H9 (cell line): ENCODE measurements around the gene WNT7B. TPM values are rescaled to one million over a fixed set of nuclear protein-coding genes. Genes with fewer than 3 reads are reported as not detected.

Experiments
- DNase-seq: peaks from one replicate; pipeline ENCODE4 v3.0.0-alpha.2; 2017
- H2AFZ ChIP-seq: one replicate; pipeline ENCODE4 v1.6.1; 2013; ENCODE audit warnings: mild to moderate bottlenecking, low read length, control low read depth, moderate library complexity
- H2AK5ac ChIP-seq: 2 replicates; pipeline ENCODE4 v1.6.1; 2013; ENCODE audit warnings: low read length, control low read depth, mixed read lengths; ENCODE audit not compliant: insufficient read length
- H2BK120ac ChIP-seq: one replicate; pipeline ENCODE4 v1.6.1; 2013; ENCODE audit warnings: low read depth, mild to moderate bottlenecking, low read length, control low read depth, inconsistent platforms; ENCODE audit not compliant: poor library complexity, severe bottlenecking
- H2BK12ac ChIP-seq: 2 replicates; pipeline ENCODE4 v1.6.1; 2013; ENCODE audit warnings: low read length, control low read depth, mixed read lengths, low read depth; ENCODE audit not compliant: insufficient read length
- H2BK15ac ChIP-seq: 2 replicates; pipeline ENCODE4 v1.6.1; 2013; ENCODE audit warnings: low read depth, low read length, control low read depth
- H2BK20ac ChIP-seq: one replicate; pipeline ENCODE4 v1.6.1; 2013; ENCODE audit warnings: low read depth, mild to moderate bottlenecking, low read length, control low read depth, inconsistent platforms; ENCODE audit not compliant: poor library complexity, severe bottlenecking
- H2BK5ac ChIP-seq: 2 replicates; pipeline ENCODE4 v1.6.1; 2013; ENCODE audit warnings: low read length, control low read depth, mixed read lengths; ENCODE audit not compliant: insufficient read length
- H3K14ac ChIP-seq: 2 replicates; pipeline ENCODE4 v1.6.1; 2013; ENCODE audit warnings: low read length, control low read depth; ENCODE audit not compliant: insufficient read depth
- H3K18ac ChIP-seq: 2 replicates; pipeline ENCODE4 v1.6.1; 2013; ENCODE audit warnings: low read depth, mild to moderate bottlenecking, mixed read lengths, low read length, control low read depth; ENCODE audit not compliant: insufficient read length
- H3K23ac ChIP-seq: 2 replicates; pipeline ENCODE4 v1.6.1; 2013; ENCODE audit warnings: low read length, control low read depth, mixed read lengths, low read depth; ENCODE audit not compliant: insufficient read length
- H3K23me2 ChIP-seq: 2 replicates; pipeline ENCODE4 v1.6.1; 2013; ENCODE audit warnings: low read depth, mild to moderate bottlenecking, mixed read lengths, low read length, control low read depth; ENCODE audit not compliant: insufficient read length, poor library complexity, severe bottlenecking
- H3K27ac ChIP-seq: 2 replicates; pipeline ENCODE4 v1.5.1; 2013; ENCODE audit warnings: low read length, control low read depth, mixed read lengths, low read depth; ENCODE audit not compliant: insufficient read length
- H3K27me3 ChIP-seq: 2 replicates; pipeline ENCODE4 v1.6.1; 2013; ENCODE audit warnings: low read length, control low read depth, inconsistent platforms; ENCODE audit not compliant: insufficient read depth
- H3K4ac ChIP-seq: 2 replicates; pipeline ENCODE4 v1.6.1; 2013; ENCODE audit warnings: low read depth, mild to moderate bottlenecking, control low read depth, inconsistent platforms, low read length, moderate library complexity
- H3K4me1 ChIP-seq: 2 replicates; pipeline ENCODE4 v1.6.1; 2013; ENCODE audit warnings: low read length, control low read depth, inconsistent platforms; ENCODE audit not compliant: insufficient read depth
- H3K4me2 ChIP-seq: 2 replicates; pipeline ENCODE4 v1.6.1; 2013; ENCODE audit warnings: low read length, control low read depth, mixed read lengths; ENCODE audit not compliant: insufficient read length, insufficient read depth
- H3K56ac ChIP-seq: 2 replicates; pipeline ENCODE4 v1.6.1; 2013; ENCODE audit warnings: low read depth, mild to moderate bottlenecking, mixed read lengths, low read length, control low read depth; ENCODE audit not compliant: insufficient read length
- H3K79me1 ChIP-seq: 2 replicates; pipeline ENCODE4 v1.6.1; 2013; ENCODE audit warnings: low read depth, mild to moderate bottlenecking, moderate library complexity, low read length, control low read depth, inconsistent platforms; ENCODE audit not compliant: insufficient read depth, poor library complexity, severe bottlenecking
- H3K79me2 ChIP-seq: 2 replicates; pipeline ENCODE4 v1.6.1; 2013; ENCODE audit warnings: low read length, control low read depth, inconsistent platforms; ENCODE audit not compliant: insufficient read depth
- H3K9ac ChIP-seq: 2 replicates; pipeline ENCODE4 v1.6.1; 2013; ENCODE audit warnings: low read length, control low read depth, mixed read lengths; ENCODE audit not compliant: insufficient read length; ENCODE audit errors: extremely low read depth
- H3K9me3 ChIP-seq: one replicate; pipeline ENCODE4 v1.6.1; 2013; ENCODE audit warnings: low read depth, low read length, inconsistent platforms; ENCODE audit not compliant: control insufficient read depth
- H3T11ph ChIP-seq: one replicate; pipeline ENCODE4 v1.6.1; 2013; ENCODE audit warnings: mild to moderate bottlenecking, low read length, control low read depth, inconsistent platforms
- H4K20me1 ChIP-seq: one replicate; pipeline ENCODE4 v1.6.1; 2013; ENCODE audit not compliant: control insufficient read depth, insufficient read length, insufficient read depth
- H4K5ac ChIP-seq: 2 replicates; pipeline ENCODE4 v1.6.1; 2013; ENCODE audit warnings: low read depth, mild to moderate bottlenecking, mixed read lengths, low read length, control low read depth; ENCODE audit not compliant: insufficient read length
- H4K8ac ChIP-seq: replicated peaks from 2 replicates; pipeline ENCODE4 v1.6.1; 2013; ENCODE audit warnings: low read length, control low read depth, mixed read lengths, low read depth; ENCODE audit not compliant: insufficient read length
- H4K91ac ChIP-seq: 2 replicates; pipeline ENCODE4 v1.6.1; 2013; ENCODE audit warnings: low read depth, mild to moderate bottlenecking, moderate library complexity, mixed read lengths, low read length, control low read depth; ENCODE audit not compliant: insufficient read length
- H3K27ac Mint-ChIP-seq, 3 experiments: 2 replicates in 2 of 3; 3 replicates in 1 of 3; pipeline ENCODE4 v1.8.0; 2020 to 2021; ENCODE audit warnings: mixed read lengths in 3 of 3, mild to moderate bottlenecking in 1 of 3, moderate library complexity in 1 of 3
- H3K27me3 Mint-ChIP-seq: 2 replicates; pipeline ENCODE4 v1.8.0; 2021; ENCODE audit warnings: low read depth, mild to moderate bottlenecking, moderate library complexity, mixed read lengths
- H3K36me3 Mint-ChIP-seq, 3 experiments: 2 replicates in 2 of 3; 3 replicates in 1 of 3; pipeline ENCODE4 v1.8.0; 2020 to 2021; ENCODE audit warnings: low read depth in 3 of 3, mixed read lengths in 3 of 3; ENCODE audit not compliant: insufficient read depth in 1 of 3
- H3K4me1 Mint-ChIP-seq, 2 experiments: 2 replicates each; pipeline ENCODE4 v1.8.0; 2020; ENCODE audit warnings: mixed read lengths in 2 of 2
- H3K4me3 Mint-ChIP-seq, 2 experiments: 2 replicates in 1 of 2; 3 replicates in 1 of 2; pipeline ENCODE4 v1.8.0; 2020 to 2021; ENCODE audit warnings: mild to moderate bottlenecking in 2 of 2, mixed read lengths in 2 of 2, moderate library complexity in 1 of 2
- H3K9me3 Mint-ChIP-seq, 2 experiments: 2 replicates in 1 of 2; 3 replicates in 1 of 2; pipeline ENCODE4 v1.8.0; 2020; ENCODE audit warnings: mild to moderate bottlenecking in 2 of 2, mixed read lengths in 2 of 2, moderate library complexity in 1 of 2
- CTCF ChIP-seq: fragments of 200-600 bp; sonication (generic); conservative IDR thresholded peaks from 3 replicates; pipeline ENCODE4 v1.8.0; 2021; ENCODE audit warnings: antibody characterized with exemption, mild to moderate bottlenecking
- WGBS: extraction: QIAGEN DNeasy Blood & Tissue Kit; methylation state at CpG from one replicate; pipeline ENCODE4 v1.1.7; 2013; ENCODE audit warnings: missing lambda C conversion rate, low lambda C conversion rate, mixed read lengths; ENCODE audit not compliant: insufficient read length; ENCODE audit errors: extremely low coverage; 5-methylcytosine and 5-hydroxymethylcytosine counted together
- total RNA-seq: library from RNA; stranded (reverse); gene quantifications from 2 replicates; pipeline ENCODE4 v1.2.1, GENCODE V29; 2021

The WNT7B gene
- total RNA-seq, 1 experiment from 2014 or later = 0.09 TPM

- DNase-seq = peak; percentile 49
- Histone ChIP-seq H4K8ac (no peak overlapping the region), H2AFZ (no peak overlapping the region), H4K5ac (no peak overlapping the region), H2BK5ac (no peak overlapping the region), H3K56ac (no peak overlapping the region), H3K4me2 (peak overlapping the region; percentile 47), H3K4me1 (no peaks in the 10 kb centered on the region), H3K27ac (no peak overlapping the region), H3K27me3 (peaks cover 65% of the 10 kb centered on the region), H3K9ac (no peak overlapping the region), H3K79me2 (no peaks in the 10 kb centered on the region), H4K20me1 (no peaks in the 10 kb centered on the region), H2AK5ac (no peak overlapping the region), H3K79me1 (no peaks in the 10 kb centered on the region), H3K4ac (no peak overlapping the region), H3K23me2 (peaks cover 7% of the 10 kb centered on the region), H2BK15ac (no peak overlapping the region), H4K91ac (no peak overlapping the region), H3K23ac (no peak overlapping the region), H3K9me3 (peaks cover 5% of the 10 kb centered on the region), H3T11ph (no peak overlapping the region), H3K14ac (no peak overlapping the region), H2BK120ac (no peak overlapping the region), H2BK12ac (no peak overlapping the region), H2BK20ac (no peak overlapping the region), H3K18ac (no peak overlapping the region)
- no peak overlapping the region for H3K27ac Mint-ChIP-seq
- H3K9me3 Mint-ChIP-seq = peaks cover 2 to 11% of the 10 kb centered on the region in 2 experiments; a peak in 4 of 5 replicates
- H3K27me3 Mint-ChIP-seq = peaks cover 89% of the 10 kb centered on the region
- H3K4me1 Mint-ChIP-seq = peaks cover 21 to 48% of the 10 kb centered on the region in 2 experiments
- WGBS = no CpG with 5 or more reads among the region's 83 CpGs
- TF ChIP-seq CTCF = no peak; the same call in 2 of the 3 replicates
- peaks cover 0 to 2% (median 0%) of the 10 kb centered on the region in 3 experiments; a peak in 1 of 7 replicates for H3K36me3 Mint-ChIP-seq
- peak overlapping the region in 1 of 2 experiments; percentile 66; a peak in 3 of 5 replicates for H3K4me3 Mint-ChIP-seq
Observed at GRCh38 chr22:45972091-45972888, 4.7 kb downstream of the WNT7B start.
